ENCODE measurements around the gene KCNE2.
"Not testable (repeated sequence)": the region's sequence is repeated elsewhere in the genome, so short reads cannot be mapped to it uniquely, and the experiment has no call there.

KCNE2 gene

GRCh38 chr21:34406102-34406501 lies 42.3 kb downstream of the KCNE2 start:
- H3K27ac ChIP-seq; H3K27me3 ChIP-seq (ENCODE audit: insufficient read depth, low read depth, severe bottlenecking); H3K4me3 ChIP-seq (ENCODE audit: low read depth, low read length); H3K9me3 ChIP-seq (ENCODE audit: severe bottlenecking); H3K36me3 ChIP-seq; DNase-seq: not testable (repeated sequence)

GRCh38 chr21:34406676-34407075 lies 42.9 kb downstream of the KCNE2 start:
- not testable (repeated sequence) for H3K27ac ChIP-seq; H3K27me3 ChIP-seq (ENCODE audit: insufficient read depth, low read depth, severe bottlenecking); DNase-seq; H3K9me3 ChIP-seq (ENCODE audit: severe bottlenecking); H3K4me3 ChIP-seq (ENCODE audit: low read depth, low read length); H3K36me3 ChIP-seq

- not testable (repeated sequence) for H3K36me3 ChIP-seq; H3K27ac ChIP-seq; DNase-seq; H3K9me3 ChIP-seq (ENCODE audit: severe bottlenecking); H3K4me3 ChIP-seq (ENCODE audit: low read depth, low read length); H3K27me3 ChIP-seq (ENCODE audit: insufficient read depth, low read depth, severe bottlenecking)
Measured at GRCh38 chr21:34407294-34407693, 43.5 kb downstream of the KCNE2 start.

- not testable (repeated sequence) for H3K36me3 ChIP-seq; H3K27ac ChIP-seq; H3K4me3 ChIP-seq (ENCODE audit: low read depth, low read length); H3K9me3 ChIP-seq (ENCODE audit: severe bottlenecking); DNase-seq; H3K27me3 ChIP-seq (ENCODE audit: insufficient read depth, low read depth, severe bottlenecking)
Measured at GRCh38 chr21:34417448-34418077, 53.8 kb downstream of the KCNE2 start.

Data from WERI-Rb-1 (cell line).